Measurements from ENCODE around the gene MAP3K10.

MAP3K10 gene

DNA sequence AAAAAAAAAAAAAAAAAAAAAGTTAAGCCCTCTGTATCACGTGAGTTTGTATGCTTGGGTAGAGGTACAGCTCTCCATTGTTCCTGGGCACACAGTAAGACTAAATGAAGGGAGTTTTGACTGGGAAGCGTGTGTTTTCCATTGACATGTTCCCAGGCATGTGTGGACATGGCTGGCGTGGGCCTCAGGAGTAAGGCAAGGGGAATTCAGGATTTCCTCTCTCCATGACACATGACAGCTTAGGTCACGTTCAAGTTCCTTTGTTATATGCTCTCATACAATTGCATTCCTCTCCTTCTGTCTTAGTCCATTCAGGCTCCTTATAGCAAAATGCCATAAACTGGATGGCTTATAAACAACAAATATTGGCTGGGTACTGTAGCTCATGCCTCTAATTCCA, 17.1 kb upstream of the MAP3K10 start:
- DNase-seq (ENCODE audit: low spot score), result no peak

DNA sequence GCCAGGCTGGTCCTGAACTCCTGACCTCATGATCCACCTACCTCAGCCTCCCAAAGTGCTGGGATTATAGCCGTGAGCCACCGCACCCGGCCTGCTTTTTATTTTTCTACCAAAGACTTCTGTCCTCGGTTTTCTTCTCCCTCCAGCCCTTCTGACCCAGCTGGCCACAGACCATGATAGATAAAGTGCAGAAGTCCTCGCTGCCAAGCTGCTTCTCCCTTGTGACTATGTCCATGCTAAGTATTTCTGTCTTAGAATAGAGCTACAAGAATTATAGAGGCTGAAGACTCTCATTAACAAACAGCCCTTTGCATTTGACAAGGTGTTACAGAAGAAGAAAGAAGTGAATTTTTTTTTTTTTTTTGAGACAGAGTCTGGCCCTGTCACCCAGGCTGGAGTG, 15.4 kb upstream of the MAP3K10 start:
- no peak for DNase-seq (ENCODE audit: low spot score)

GRCh38 chr19:40177286-40178070, 13.7 kb upstream of the MAP3K10 start:
- DNase-seq (ENCODE audit: low spot score), result no peak

GRCh38 chr19:40178756-40179155, 12.5 kb upstream of the MAP3K10 start:
- DNase-seq (ENCODE audit: low spot score), result no peak

- DNase-seq (ENCODE audit: low spot score), result no peak
Measured at GRCh38 chr19:40184273-40184672, 7.0 kb upstream of the MAP3K10 start.

DNA sequence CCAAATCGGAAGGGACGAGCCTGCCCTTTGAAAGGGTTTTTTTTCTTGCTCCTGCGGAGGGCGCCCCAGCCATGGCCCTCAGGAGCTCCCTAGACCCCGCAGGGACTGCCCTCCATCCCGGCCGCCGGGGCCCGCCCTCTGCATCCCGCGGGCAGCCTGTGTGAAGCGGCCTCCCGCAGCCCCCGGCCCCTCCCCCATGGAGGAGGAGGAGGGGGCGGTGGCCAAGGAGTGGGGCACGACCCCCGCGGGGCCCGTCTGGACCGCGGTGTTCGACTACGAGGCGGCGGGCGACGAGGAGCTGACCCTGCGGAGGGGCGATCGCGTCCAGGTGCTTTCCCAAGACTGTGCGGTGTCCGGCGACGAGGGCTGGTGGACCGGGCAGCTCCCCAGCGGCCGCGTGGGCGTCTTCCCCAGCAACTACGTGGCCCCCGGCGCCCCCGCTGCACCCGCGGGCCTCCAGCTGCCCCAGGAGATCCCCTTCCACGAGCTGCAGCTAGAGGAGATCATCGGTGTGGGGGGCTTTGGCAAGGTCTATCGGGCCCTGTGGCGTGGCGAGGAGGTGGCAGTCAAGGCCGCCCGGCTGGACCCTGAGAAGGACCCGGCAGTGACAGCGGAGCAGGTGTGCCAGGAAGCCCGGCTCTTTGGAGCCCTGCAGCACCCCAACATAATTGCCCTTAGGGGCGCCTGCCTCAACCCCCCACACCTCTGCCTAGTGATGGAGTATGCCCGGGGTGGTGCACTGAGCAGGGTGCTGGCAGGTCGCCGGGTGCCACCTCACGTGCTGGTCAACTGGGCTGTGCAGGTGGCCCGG, 815 bp downstream of the MAP3K10 start:
- DNase-seq (ENCODE audit: low spot score), result no peak

DNA sequence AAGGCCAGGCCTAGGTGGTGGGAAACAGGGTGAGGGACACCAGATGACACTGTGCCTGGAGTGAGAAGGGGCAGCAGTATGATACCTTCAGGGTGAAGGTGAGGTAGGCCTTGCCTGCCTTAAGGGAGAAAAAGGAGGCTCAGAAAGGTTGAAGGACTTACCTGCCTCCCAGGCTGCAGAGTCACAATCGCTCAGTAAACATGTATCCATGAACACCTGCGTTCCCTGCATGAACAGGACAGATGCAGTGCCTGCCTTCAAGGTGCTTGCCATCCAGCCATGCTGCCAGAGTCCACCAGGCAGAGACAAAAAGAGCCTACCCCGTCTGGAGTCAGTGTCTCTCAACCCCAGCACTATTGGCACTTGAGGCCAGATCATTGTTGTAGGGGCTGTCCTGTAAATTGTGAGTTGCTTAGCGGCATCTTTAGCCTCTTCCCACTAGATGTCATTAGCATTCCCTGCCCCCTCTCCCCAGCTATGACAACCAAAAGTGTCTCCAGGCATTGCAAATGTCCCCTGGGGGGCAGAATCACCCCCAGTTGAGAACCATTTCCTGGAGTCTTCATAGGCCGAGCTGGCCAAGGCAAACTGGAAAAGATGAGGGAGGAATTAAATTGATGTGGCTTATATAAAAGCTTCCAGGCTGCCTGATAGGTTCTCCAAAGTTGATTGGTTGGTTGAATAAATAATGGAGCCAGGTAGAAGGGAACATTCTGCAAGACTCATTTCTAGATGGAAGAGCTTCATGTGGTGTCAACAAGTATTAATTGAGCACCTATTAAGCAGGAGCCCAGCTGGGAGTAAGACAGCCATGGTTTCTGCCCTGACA, 1.7 kb downstream of the MAP3K10 start:
- DNase-seq (ENCODE audit: low spot score), result no peak

- DNase-seq (ENCODE audit: low spot score), result no peak
Measured at GRCh38 chr19:40193587-40193849, 2.3 kb downstream of the MAP3K10 start.

GRCh38 chr19:40198272-40198990, 7.2 kb downstream of the MAP3K10 start:
- DNase-seq (ENCODE audit: low spot score), result no peak

DNA sequence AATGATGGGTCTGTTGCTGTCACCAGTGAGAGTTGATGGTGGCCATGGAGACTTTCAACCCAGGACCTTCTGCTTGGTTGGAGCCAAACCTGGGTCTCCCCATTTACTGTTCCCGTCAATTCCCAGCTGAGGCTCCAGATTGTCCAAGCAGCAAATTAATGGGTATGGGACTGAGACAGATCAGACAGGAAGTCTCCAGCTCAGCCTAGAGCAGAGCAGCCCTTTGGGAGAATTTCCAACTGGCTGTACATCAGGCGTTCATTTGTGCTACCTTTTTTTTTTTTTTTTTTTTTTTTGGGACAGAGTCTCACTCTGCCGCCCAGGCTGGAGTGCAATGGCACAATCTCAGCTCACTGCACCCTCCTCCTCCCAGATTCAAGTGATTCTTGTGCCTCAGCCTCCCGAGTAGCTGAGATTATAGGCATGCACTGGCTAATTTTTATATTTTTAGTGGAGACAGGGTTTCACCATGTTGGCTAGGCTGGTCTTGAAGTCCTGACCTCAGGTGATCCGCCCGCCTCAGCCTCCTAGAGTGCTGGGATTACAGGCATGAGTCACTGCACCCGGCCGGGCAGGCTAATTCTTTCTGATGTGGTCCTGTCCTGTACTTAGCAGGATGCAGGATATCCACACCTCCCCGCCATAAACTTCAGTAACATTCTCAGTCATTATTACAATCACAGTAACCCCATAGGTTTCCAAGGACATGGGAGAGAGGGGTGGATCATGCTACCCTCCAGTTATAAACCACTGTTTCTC, 9.3 kb downstream of the MAP3K10 start:
- no peak for DNase-seq (ENCODE audit: low spot score)

DNA sequence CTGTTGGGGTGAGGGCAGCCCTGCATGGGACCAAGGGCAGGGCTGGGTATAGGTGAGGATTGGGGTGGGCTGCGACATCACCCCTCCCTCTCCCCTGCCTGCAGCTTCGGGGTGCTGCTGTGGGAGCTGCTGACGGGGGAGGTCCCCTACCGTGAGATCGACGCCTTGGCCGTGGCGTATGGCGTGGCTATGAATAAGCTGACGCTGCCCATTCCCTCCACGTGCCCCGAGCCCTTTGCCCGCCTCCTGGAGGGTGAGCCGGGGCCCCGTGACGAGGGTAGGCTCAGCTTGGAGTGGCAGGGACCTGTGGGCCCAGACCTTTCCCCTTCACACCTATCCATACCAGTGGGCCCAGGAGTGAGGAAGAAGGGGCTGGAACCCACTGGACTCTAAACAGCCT, 13.2 kb downstream of the MAP3K10 start:
- DNase-seq (ENCODE audit: low spot score), result no peak

DNA sequence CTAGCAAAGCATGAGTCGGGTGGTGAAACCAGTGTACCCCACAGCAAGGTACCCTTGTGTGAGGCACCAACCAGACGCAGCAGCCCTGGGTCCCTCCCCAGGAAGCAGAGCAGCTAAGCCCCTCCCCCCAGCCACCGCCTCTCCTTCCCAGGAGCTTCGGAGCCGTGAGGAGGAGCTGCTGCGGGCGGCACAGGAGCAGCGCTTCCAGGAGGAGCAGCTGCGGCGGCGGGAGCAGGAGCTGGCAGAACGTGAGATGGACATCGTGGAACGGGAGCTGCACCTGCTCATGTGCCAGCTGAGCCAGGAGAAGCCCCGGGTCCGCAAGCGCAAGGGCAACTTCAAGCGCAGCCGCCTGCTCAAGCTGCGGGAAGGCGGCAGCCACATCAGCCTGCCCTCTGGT, 14.5 kb downstream of the MAP3K10 start:
- no peak for DNase-seq (ENCODE audit: low spot score)

DNA sequence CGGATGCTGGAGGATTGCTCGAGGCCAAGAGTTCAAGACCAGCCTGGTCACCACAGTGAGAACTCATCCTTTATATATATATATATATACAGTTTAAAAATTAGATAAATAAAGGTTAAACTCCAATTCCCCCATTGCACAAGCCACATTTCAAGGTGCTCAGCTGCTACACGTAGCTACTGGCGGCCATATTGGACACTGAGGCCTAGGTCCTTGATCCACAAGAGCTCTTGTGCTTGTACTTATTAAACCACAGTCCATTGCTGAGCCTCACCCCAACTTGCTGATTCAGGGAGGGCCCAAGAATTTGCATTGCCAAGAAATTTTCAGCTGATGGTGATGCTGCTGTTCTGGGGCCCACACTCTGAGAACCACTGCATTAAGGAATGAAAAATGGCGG, 17.4 kb downstream of the MAP3K10 start:
- DNase-seq (ENCODE audit: low spot score), result no peak

DNA sequence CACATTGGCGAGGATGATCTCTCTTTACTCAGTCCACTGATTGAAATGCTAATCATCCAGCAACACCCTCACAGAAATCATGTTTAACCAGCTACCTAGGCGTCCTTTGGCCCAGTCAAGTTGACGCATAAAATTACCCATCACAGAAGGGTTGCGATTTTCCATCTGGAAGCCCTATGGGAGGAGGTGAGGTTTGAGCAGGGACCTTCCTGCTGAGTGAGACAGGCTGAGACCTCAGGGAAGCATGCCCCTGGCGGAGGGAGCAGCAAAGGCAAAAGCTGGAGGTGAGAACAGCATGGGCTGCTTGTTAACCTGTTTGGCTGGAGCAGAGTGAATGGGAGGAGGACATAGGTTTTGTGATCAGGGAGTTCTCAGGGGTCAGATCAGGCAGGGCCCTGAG, 19.7 kb downstream of the MAP3K10 start:
- DNase-seq (ENCODE audit: low spot score), result no peak

- DNase-seq (ENCODE audit: low spot score), result no peak
Measured at GRCh38 chr19:40213251-40213829, 22.1 kb downstream of the MAP3K10 start.

- no peak for DNase-seq (ENCODE audit: low spot score)
Measured at GRCh38 chr19:40213882-40214570, 22.8 kb downstream of the MAP3K10 start.

GRCh38 chr19:40214936-40215335, 23.7 kb downstream of the MAP3K10 start:
- no peak for DNase-seq (ENCODE audit: low spot score)

DNA sequence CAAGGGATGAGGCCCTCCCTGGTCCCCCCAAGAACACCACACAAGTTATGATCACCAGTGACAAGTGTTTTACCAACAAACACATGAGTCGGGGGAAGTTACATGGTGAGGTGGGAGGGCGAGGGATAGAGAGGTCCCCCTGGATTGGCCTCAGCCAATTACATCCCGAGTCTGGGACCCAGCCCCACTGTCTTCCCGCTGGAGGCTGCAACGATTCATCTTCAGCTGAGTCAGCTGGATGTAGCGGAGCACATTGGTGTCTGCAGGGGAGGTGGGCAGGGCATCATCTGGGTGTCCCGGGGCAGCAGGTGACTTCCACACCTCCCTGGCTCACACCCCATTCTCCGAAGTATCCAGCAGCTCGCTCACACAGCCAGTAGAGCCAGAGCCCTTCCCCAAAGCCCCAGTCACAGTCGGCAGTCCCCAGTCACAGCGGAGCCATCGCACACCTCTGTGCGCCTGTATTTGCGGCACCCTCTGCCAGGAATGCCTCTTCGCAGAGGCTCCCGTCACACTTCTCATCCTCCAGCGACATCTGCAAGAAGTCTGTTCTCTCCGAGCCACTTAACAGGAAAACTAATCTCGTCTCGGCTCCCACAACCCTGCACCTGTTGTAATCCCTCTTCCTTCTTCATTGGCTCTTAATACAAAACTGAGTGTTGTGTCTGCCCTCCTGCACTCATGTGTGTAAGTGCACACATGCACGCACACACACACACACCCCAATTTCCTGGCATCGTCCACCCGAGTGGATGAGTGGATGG, 25.0 kb downstream of the MAP3K10 start:
- no peak for DNase-seq (ENCODE audit: low spot score)

DNA sequence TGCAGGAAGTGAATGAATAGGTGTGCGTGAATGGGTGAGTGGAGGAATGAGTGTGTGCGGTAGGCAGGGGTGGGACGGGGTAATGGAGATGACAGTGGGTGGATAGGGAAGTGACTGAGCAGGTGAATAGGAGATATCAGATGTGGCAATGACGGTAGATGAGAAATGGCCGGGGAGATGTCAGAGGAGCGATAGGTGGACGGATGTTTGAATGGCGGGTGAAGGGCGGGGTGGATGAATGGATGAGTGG, 25.5 kb downstream of the MAP3K10 start:
- DNase-seq (ENCODE audit: low spot score), result no peak
